Endodermal cell (in vitro differentiated cells): ENCODE measurements around the gene LRRC26. TPM values are rescaled to one million over a fixed set of nuclear protein-coding genes. Genes with fewer than 3 reads are reported as not detected.

ENCODE experiments used
- DNase-seq: peaks from one replicate; pipeline ENCODE4 v3.0.0-alpha.2; 2017
- H3K27ac ChIP-seq: 2 replicates; pipeline ENCODE4 v1.5.1; 2013; ENCODE audit warnings: mild to moderate bottlenecking, low read depth, low read length, moderate library complexity
- H3K27me3 ChIP-seq: 2 replicates; pipeline ENCODE4 v1.6.1; 2013; ENCODE audit warnings: mild to moderate bottlenecking, low read length, moderate library complexity; ENCODE audit not compliant: insufficient read depth, control insufficient read depth, poor library complexity, severe bottlenecking
- H3K36me3 ChIP-seq: 2 replicates; pipeline ENCODE4 v1.7.0; 2013; ENCODE audit warnings: mild to moderate bottlenecking, low read length, moderate library complexity; ENCODE audit not compliant: control insufficient read depth, insufficient read depth
- H3K4me1 ChIP-seq: one replicate; pipeline ENCODE4 v1.7.0; 2013; ENCODE audit warnings: low read length; ENCODE audit not compliant: control insufficient read depth, insufficient read depth
- H3K4me3 ChIP-seq: 2 replicates; pipeline ENCODE4 v1.5.1; 2013; ENCODE audit warnings: mild to moderate bottlenecking, low read length, moderate library complexity
- H3K9ac ChIP-seq: 2 replicates; pipeline ENCODE4 v1.6.1; 2013; ENCODE audit warnings: mild to moderate bottlenecking, low read length, moderate library complexity; ENCODE audit not compliant: poor library complexity, severe bottlenecking; ENCODE audit errors: extremely low read depth
- H3K9me3 ChIP-seq: 2 replicates; pipeline ENCODE4 v1.6.1; 2013; ENCODE audit warnings: mild to moderate bottlenecking, low read length, moderate library complexity; ENCODE audit not compliant: control insufficient read depth
- H3K27ac Mint-ChIP-seq: 2 replicates; pipeline ENCODE4 v1.8.0; 2020; ENCODE audit warnings: mixed read lengths
- H3K27me3 Mint-ChIP-seq: 2 replicates; pipeline ENCODE4 v1.8.0; 2021; ENCODE audit warnings: mild to moderate bottlenecking, mixed read lengths; ENCODE audit not compliant: insufficient read depth
- H3K36me3 Mint-ChIP-seq: 2 replicates; pipeline ENCODE4 v1.8.0; 2020; ENCODE audit warnings: low read depth, mixed read lengths
- H3K4me1 Mint-ChIP-seq: 2 replicates; pipeline ENCODE4 v1.8.0; 2020; ENCODE audit warnings: mixed read lengths
- H3K4me3 Mint-ChIP-seq: 2 replicates; pipeline ENCODE4 v1.8.0; 2020; ENCODE audit warnings: mild to moderate bottlenecking, moderate library complexity, mixed read lengths
- H3K9me3 Mint-ChIP-seq: 2 replicates; pipeline ENCODE4 v1.8.0; 2020; ENCODE audit warnings: mild to moderate bottlenecking, mixed read lengths
- CTCF ChIP-seq: fragments of 200-600 bp; sonication (generic); conservative IDR thresholded peaks from 2 replicates; pipeline ENCODE4 v1.5.0; 2021; ENCODE audit warnings: antibody characterized with exemption, mild to moderate bottlenecking
- WGBS, 2 experiments: methylation state at CpG; one replicate each; pipeline versions ENCODE4 v1.1.5 to v1.1.7; 2013; ENCODE audit warnings: missing lambda C conversion rate in 2 of 2, mixed read lengths in 1 of 2; ENCODE audit not compliant: insufficient coverage in 1 of 2, insufficient read length in 1 of 2; 5-methylcytosine and 5-hydroxymethylcytosine counted together
- total RNA-seq, 2 donors: library from RNA; stranded (reverse); fragmentation: NEBNext Ultra II Directional in 1 of 2; extraction: Animal tissue kit (Norgen Biotek cat#: 25700) in 1 of 2; gene quantifications; 2 replicates in 1 of 2; 3 replicates in 1 of 2; pipeline ENCODE4 v1.2.1, GENCODE V29; 2021

LRRC26 gene
- total RNA-seq, 2 donors from 2014 or later: 0.53 TPM; not detected in 1

GRCh38 chr9:137165250-137165836 is 4.5 kb downstream of the LRRC26 start:
- 88% methylated on average over 22 to 32 of the region's 32 CpGs for WGBS, 2 experiments
- peaks cover 100% of the 10 kb centered on the region for H3K27me3 ChIP-seq
- no peak overlapping the region for H3K4me3 Mint-ChIP-seq

GRCh38 chr9:137164370-137165249 is 5.2 kb downstream of the LRRC26 start:
- no peak overlapping the region for H3K27ac ChIP-seq
- no peaks in the 10 kb centered on the region for H3K4me1 ChIP-seq
- no peak for TF ChIP-seq CTCF
- no peak overlapping the region for H3K9ac ChIP-seq
- no peak overlapping the region for H3K4me3 ChIP-seq
- Mint-ChIP-seq H3K4me3 (no peak overlapping the region), H3K27me3 (peaks cover 91% of the 10 kb centered on the region), H3K27ac (no peak overlapping the region), H3K36me3 (no peaks in the 10 kb centered on the region), H3K9me3 (no peaks in the 10 kb centered on the region), H3K4me1 (no peaks in the 10 kb centered on the region)
- peaks cover 100% of the 10 kb centered on the region for H3K27me3 ChIP-seq
- no peak for DNase-seq
- 87 to 89% methylated on average over 12 to 33 of the region's 34 CpGs for WGBS, 2 experiments
- H3K9me3 ChIP-seq: no peaks in the 10 kb centered on the region
- no peaks in the 10 kb centered on the region for H3K36me3 ChIP-seq

More at GRCh38 chr9:137165250-137165836, 4.5 kb downstream of the LRRC26 start:
- Histone ChIP-seq H3K4me3 (no peak overlapping the region), H3K9ac (no peak overlapping the region), H3K9me3 (no peaks in the 10 kb centered on the region), H3K27ac (no peak overlapping the region), H3K4me1 (no peaks in the 10 kb centered on the region), H3K36me3 (no peaks in the 10 kb centered on the region)
- no peaks in the 10 kb centered on the region for H3K9me3 Mint-ChIP-seq
- no peaks in the 10 kb centered on the region for H3K36me3 Mint-ChIP-seq
- DNase-seq: no peak
- no peak for TF ChIP-seq CTCF
- H3K4me1 Mint-ChIP-seq: no peaks in the 10 kb centered on the region
- H3K27ac Mint-ChIP-seq: no peak overlapping the region
- peaks cover 89% of the 10 kb centered on the region for H3K27me3 Mint-ChIP-seq

- Mint-ChIP-seq H3K4me3 (peak overlapping the region; percentile 32), H3K9me3 (no peaks in the 10 kb centered on the region), H3K36me3 (no peaks in the 10 kb centered on the region), H3K4me1 (no peaks in the 10 kb centered on the region), H3K27ac (no peak overlapping the region), H3K27me3 (peaks cover 94% of the 10 kb centered on the region)
- Histone ChIP-seq H3K9me3 (no peaks in the 10 kb centered on the region), H3K4me1 (no peaks in the 10 kb centered on the region), H3K9ac (no peak overlapping the region), H3K4me3 (no peak overlapping the region), H3K36me3 (no peaks in the 10 kb centered on the region), H3K27me3 (peaks cover 100% of the 10 kb centered on the region), H3K27ac (no peak overlapping the region)
- WGBS, 2 experiments: 91 to 96% methylated on average over 16 to 22 of the region's 22 CpGs
- no peak for DNase-seq
- TF ChIP-seq CTCF: no peak
Observed at GRCh38 chr9:137163805-137164204, 6.0 kb downstream of the LRRC26 start.
